GM18508 (cell line): ENCODE measurements around the gene OSBP.
"Not testable (repeated sequence)": the region's sequence is repeated elsewhere in the genome, so short reads cannot be mapped to it uniquely, and the experiment has no call there.

Experiments used
- ATAC-seq: cut with Tn5 transposase; IDR thresholded peaks from one replicate; pipeline ENCODE4 v1.9.1; 2021; ENCODE audit warnings: moderate number of reproducible peaks; ENCODE audit not compliant: insufficient read depth, unreplicated experiment

The OSBP gene

GRCh38 chr11:59555601-59556114 lies 59.9 kb downstream of the OSBP start:
- no peak for ATAC-seq

- no peak for ATAC-seq
Measured at GRCh38 chr11:59553323-59553722, 62.3 kb downstream of the OSBP start.

GRCh38 chr11:59552844-59553243 lies 62.7 kb downstream of the OSBP start:
- ATAC-seq, result no peak

GRCh38 chr11:59551659-59552521 lies 63.7 kb downstream of the OSBP start:
- ATAC-seq, result no peak

- ATAC-seq, result no peak
Measured at GRCh38 chr11:59550842-59551658, 64.5 kb downstream of the OSBP start.

- ATAC-seq, result peak; percentile 78
Measured at GRCh38 chr11:59550368-59550841, 65.2 kb downstream of the OSBP start.

GRCh38 chr11:59548309-59548656 lies 67.3 kb downstream of the OSBP start:
- ATAC-seq, result no peak

GRCh38 chr11:59547605-59548308 lies 67.8 kb downstream of the OSBP start:
- ATAC-seq, result not testable (repeated sequence)

- ATAC-seq, result no peak
Measured at GRCh38 chr11:59545179-59546020, 70.2 kb downstream of the OSBP start.

- ATAC-seq, result no peak
Measured at GRCh38 chr11:59544869-59545178, 70.8 kb downstream of the OSBP start.

- not testable (repeated sequence) for ATAC-seq
Measured at GRCh38 chr11:59543713-59544112, 71.9 kb downstream of the OSBP start.

- ATAC-seq, result no peak
Measured at GRCh38 chr11:59542142-59542810, 73.3 kb downstream of the OSBP start.

GRCh38 chr11:59534676-59535075 lies 80.9 kb downstream of the OSBP start:
- no peak for ATAC-seq

- ATAC-seq, result no peak
Measured at GRCh38 chr11:59532620-59533019, 83.0 kb downstream of the OSBP start.

GRCh38 chr11:59528711-59529110 lies 86.9 kb downstream of the OSBP start:
- ATAC-seq, result no peak
